NOMO-1 treated with DMSO at 0.1 percent for 48 hours (cell line): ENCODE measurements around the gene CAMK1D.
"Not testable (repeated sequence)": the region's sequence is repeated elsewhere in the genome, so short reads cannot be mapped to it uniquely, and the experiment has no call there.

ENCODE experiments used
- DNase-seq: peaks from one replicate; lab custom pipeline; 2025; ENCODE audit not compliant: unreplicated experiment; lab: John Stamatoyannopoulos, UW

The CAMK1D gene

DNA sequence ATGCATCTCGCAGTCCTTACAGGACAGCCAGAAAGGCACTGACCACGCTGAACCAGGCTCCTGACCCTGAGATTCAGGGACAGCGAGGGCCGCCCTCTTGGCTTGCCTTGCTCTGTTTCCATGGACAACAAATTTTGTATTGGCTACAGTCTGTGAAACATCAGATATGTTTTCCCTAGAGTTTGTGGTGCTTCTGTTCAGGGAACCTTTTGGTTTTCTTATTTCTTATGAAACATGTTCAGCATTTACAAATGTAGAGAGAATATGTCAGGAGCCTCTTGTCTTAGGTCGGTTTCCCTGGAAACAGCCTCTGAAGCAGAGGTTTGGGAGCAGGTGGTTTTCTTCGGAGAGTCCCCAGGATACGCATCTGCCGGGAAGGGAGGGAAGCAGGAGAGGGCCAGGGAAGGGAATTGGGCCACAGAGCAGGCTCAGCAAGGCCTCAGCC, 392.0 kb downstream of the CAMK1D start:
- DNase-seq, result no peak

DNA sequence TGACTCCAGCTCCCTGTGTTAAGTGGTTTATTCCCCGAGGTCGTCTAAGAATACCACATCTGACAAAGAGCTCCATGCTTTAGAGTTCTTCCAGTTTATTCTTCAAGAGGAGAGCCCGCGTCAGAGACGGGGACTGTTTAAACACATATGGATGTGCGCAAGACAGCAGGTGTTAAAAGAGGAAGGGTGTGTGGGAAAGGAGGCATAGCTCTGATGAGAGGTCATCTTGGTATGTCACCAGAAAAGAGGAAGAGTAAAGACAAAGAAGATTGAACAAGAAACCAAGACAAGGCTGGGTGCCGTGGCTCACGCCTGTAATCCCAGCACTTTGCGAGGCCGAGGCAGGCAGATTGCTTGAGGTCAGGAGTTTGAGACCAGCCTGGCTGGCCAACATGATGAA, 393.4 kb downstream of the CAMK1D start:
- DNase-seq, result peak; percentile 86

DNA sequence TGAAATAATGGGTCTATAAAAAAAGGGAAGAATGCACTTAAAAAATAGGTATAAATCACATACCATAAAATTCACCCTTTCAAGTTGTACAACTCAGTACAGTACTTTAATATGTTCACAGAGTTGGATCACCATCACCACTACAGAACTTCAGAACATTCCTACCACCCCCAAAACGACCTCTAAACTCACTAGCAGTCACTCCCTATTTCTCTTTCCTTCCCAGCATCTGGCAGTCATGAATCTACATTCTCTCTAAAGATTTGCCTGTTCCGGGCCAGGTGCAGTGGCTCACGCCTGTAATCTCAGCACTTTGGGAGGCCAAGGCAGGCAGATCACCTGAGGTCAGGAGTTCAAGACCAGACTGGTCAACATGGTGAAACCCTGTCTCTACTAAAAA, 394.1 kb downstream of the CAMK1D start:
- DNase-seq, result not testable (repeated sequence)

DNA sequence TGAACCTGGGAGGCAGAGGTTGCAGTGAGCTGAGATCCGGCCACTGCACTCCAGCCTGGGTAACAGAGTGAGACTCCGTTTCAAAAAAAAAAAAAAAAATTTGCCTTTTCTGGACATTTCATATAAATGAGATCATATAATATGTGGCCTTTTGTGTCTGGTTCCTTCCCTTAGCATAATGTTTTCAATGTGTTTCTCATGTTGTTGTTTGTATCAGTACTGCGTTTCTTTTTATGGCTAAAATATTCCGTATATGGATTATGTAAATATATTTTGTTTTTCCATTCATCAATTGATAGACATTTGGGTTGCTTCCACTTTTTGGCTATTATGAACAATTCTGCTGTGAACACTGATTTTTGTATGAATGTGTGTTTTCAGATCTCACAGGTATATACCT, 394.6 kb downstream of the CAMK1D start:
- no peak for DNase-seq

DNA sequence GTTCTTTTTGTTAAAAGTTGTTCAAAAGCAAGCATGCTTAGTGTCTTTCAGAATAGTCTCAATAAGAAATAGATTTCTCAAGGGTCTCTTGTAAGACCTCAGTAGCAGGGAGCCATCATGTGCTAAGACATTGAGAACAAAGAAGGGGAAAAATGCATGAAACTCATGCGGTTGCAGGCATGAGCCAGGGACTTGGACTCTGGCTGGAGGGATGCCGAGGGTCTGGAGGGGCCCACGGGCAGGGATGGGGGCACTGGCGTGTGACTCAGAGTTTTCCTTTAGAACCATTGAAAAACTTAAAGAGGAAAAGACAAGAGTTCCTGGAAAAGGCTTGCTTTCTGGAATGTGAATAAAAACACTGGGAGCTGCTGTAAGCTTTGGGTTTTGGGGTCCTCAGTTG, 398.8 kb downstream of the CAMK1D start:
- no peak for DNase-seq

DNA sequence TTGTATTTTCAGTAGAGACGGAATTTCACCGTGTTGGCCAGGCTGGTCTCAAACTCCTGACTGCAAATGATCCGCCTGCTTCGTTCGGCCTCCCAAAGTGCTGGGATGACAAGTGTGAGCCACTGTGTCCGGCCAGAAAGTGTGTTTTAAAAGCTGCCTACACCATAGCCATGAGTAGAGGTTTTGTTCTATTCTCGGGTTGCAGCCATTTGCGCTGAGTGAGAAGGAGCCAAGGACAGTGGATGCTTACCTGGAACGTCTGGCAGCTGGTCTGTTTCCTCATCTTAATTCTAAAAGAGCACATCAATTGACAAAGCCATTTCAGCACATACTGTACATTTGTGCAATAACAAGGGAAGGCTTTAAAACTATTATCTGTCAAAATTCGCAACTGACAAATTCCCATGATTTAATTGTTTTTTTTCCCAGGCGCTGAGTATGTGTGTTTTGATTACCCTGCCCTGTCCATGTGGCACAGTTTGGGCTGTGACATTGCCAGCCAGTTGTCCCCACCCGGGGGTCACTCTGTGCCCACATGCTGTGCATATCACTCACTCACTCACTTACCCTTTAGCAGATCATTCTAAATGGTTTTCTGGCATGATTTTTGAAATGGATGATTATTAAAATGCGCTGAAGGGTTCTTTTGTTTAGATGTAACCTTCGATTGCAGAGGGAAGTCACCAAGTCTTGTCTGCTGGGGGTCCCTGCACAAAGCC, 400.6 kb downstream of the CAMK1D start:
- no peak for DNase-seq

DNA sequence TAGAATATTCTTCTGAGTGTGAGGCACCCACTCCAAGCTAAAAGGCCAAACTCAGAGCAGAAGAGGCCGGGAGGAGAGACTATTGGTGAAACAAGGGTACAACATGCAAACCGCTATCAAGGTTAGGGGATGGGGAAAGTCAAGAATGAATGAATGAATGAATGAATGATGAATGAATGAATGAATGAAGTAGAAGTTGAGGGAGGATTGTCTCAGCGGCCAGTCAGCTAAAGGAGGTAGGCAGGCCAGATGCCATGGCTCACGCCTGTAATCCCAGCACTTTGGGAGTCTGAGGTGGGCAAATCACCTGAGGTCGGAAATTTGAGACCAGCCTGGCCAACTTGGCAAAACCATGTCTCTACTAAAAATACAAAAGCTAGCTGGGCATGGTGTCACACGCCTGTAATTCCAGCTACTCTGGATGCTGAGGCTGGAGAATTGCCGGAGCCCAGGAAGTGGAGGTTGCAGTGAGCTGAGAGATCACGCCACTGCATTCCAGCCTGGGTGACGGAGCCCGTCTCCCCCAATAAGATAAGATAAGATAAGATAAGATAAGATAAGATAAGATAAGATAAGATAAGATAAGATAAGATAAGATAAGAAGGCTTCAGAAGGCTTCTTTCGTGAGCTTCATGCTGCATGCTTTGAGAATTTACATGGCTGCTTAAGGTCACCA, 401.3 kb downstream of the CAMK1D start:
- DNase-seq, result no peak

DNA sequence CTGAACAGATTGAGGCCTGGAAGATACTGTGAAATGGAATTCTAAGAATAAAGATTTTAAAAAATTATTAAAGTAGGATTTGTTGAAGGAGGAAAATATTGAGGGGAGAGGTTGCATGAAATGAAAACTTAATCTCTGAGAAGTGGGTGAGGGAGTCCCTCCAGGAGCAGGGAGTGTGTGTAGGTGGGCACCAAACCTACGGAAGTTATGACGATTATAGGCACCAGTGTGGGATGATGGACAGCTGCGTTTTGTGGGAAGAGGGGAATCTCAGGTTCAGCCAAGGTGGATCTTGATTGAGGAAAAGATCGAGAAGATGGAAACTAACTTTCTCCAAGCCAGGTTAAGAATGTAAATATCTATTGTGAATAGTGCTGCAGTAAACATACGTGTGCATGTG, 405.7 kb downstream of the CAMK1D start:
- no peak for DNase-seq

DNA sequence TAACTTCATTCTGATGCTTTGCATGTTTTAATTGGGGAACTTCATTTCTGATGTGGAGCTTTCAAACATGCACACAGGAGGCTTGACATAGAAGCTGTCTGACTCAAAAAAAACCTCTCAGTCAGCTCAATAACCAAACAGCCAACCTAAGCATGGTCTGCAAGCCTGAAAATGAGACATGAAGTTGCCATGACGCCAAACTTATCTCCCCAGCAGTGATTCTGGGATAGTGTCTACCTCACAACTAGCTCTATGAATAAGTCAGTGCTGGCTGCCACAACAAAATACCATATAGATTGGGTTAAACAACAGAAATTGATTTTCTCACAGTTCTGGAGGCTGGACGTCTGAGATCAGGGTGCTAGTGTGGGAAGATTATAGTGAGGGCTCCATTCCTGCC, 408.0 kb downstream of the CAMK1D start:
- no peak for DNase-seq

DNA sequence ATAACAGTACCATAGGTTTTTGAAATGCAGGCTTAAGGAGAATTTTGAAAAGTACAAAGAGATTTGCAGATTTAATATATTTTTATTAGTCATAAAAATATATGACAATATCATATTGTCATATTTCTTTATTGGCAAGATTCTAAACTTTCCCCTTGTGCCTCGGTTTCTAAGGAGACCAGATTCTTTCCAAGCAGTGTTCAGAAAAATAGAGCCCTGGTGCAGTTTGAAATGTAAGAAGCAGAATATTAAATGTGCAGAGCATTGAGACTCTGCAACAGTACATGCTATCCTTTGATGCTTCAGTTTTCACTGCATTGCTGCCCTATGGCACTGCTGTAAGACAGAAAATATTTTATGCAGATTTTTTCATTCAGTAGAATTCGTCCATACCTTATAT, 408.9 kb downstream of the CAMK1D start:
- no peak for DNase-seq

DNA sequence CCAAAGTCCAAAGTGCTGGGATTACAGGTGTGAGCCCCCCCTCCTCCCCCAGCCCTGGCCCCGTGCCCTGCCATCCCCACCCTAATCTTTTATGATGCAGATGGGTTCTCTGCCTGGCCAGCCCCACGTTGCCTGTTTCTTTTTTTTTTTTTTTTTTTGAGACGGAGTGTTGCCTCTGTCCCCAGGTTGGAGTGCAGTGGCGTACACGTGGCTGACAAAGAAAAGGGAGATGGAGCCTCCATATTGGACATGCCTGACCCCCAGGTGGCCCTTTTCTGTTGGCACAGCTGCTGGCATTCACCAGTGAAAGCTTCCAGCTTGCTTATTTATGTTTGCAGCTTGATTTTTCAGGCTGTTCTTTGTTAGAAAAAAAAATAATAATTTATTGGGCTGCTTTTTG, 416.9 kb downstream of the CAMK1D start:
- no peak for DNase-seq

DNA sequence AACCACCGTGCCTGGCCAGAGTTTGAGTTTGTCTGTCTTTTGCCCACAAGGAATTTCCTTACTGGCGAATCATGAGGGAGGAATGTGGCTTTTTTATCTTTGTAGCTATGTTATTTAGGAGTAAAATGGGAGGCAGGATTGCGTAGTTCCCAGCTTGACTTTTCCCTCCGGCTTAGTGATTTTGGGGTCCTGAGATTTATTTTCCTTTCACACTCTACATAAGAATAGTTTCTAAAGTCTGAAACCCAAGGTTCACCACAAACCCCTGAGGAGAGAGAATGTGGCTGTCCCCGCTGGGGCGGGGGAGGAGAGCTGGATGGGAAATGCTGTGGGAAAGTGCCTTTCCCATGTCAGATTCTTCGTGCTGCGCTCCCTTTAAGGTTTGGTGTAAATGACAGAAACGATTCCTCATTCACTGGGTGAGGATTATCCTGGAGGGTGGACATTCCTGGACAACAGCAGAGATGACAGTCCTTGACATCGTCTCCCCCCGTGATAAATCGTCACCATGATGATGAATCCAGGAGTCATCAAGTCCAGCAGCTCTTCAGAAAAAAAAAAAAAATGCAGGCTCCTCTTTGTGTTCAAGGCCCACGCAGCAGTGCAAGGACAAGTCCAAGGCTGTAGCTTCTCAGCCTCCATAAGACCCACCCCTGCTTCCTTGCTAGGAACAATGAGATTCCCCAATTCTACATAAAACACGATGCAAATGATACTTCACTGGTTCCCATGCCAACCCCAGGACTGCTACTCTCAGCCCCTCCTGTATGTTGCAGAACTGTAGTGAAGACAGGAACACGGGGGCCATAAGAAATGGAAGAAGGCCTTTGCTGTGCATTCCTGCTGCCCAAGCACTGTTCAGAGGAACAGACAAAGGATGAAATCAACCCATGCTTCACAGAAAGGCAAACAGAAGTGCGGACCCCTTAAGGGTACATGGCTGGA, 419.1 kb downstream of the CAMK1D start:
- no peak for DNase-seq

DNA sequence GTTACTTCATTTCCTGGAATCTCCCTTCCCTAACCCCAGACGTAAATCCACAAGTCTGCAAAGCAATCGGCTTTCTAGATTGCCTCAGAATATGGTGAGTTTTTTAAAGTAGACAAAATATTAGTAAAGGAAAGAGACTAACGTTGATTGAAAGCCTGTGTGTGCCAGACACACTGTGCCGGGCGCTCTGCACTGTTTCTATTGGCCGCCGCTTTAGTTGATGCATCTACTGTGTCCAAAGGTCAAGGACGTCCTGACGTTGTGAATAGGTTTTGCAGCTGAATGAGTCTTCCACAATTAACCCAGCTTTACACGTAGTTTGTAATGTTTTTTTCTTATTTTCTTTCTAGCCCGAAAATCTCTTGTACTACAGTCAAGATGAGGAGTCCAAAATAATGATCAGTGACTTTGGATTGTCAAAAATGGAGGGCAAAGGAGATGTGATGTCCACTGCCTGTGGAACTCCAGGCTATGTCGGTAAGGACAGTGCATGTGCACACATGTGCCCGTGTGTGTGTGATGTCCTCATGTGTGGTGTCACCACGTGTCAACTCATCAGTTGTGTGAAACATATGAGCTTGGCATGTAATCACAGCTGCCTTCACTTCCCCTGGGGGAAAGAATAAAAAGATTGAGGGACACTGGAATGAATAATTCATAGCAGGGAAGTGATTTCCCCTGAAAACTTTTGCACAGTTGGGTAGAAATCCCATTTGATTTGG, 420.1 kb downstream of the CAMK1D start:
- no peak for DNase-seq

DNA sequence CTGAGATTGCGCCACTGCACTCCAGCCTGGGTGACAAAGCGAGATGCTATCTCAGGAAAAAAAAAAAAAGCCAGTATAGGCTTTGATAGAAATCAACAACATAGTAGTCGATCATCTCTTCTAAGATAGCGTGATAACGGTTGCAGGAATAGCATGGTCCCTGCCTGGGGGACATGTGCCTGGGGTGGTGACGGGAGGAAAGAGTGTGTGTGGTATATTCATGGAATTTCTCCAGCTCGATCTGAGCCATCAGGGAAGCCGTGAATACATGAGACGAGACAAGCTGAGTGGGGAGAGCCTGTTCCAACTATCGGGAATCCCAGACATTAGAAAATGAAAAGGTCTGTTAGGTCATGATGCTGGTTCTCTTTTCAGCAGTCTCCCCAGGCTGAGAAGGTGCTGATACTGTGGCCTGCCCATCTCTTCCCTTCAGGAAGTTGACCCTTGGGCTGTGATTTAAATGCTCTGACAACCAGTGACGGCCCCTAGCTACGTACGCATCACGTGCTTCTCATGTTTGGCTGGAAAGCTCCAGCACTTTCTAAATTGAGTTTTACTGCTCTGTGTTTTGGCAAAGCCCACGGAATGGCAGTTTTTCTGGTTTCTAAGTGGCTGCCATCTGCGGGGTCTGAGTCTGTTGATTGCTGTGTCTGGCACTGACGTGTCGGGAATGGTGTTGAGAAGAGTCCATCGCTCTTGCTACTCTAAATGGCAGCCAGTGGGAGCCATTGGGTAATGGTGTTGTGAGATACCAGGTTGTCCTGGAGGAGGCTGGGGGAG, 422.8 kb downstream of the CAMK1D start:
- DNase-seq, result no peak

DNA sequence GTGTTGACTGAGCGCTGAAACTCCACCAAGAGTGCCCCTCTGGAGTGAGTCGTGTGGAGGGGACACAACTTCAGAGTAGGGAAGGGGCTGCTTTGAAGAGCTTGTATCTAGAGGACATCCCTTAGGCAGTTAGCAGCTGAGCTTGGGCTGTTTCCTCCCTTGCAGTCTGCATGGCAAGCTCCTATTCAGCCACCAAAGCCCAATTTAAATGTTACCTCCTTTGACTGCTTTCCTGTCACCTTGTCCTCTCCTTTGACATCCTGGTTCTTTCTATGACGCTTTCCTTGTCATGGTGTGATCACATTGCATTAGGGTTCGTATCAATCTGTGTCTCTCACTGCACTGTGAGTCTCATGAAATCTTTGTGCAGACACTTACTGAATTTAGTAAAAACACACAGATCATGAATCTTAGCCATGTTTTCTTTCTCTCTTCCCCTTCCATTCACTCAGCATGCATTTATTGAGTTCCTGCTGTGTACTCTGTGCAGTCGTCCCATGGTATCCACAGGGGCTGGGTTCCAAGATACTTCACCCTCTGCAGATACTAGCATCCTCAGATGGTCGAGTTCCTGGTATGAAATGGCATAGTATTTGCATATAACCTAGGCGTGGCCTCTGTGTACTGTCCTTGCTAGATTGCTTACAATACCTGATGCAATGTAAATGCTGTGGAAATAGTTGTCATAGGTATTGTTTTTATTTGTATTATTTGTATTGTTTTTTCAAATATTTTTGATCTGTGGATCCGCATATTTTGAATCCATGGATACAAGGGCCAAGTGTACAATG, 423.6 kb downstream of the CAMK1D start:
- DNase-seq, result no peak

DNA sequence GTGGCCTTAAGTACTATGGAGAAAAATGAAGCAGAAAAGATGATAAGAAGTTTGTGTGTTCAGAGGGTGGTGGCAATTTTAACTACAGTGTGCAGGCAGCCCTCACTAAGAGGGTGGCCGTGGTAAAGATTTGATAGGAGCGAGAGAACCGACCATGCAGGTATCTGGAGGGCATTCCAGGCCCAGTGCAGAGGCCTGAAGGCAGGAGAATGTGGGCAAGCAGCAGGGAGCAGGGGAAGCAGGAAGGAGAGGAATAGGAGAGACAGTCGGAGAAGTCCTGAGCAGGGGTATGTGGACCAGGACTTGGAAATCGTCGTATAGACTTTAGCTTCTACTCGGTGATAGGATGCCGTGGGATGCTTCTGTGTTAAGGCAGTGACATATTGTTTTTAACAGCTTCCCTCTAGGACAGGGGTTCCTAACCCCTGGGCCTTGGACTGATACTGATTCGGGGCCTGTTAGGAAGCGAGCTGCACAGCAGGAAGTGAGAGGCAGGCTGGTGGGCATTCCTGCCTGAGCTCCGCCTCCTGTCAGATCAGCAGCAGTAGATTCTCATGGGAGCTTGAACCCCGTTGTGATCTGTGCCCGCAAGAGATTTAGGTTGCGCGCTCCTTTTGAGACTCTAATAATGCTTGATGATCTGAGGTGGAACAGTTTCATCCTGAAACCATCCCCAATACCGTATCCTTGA, 425.0 kb downstream of the CAMK1D start:
- DNase-seq, result no peak

DNA sequence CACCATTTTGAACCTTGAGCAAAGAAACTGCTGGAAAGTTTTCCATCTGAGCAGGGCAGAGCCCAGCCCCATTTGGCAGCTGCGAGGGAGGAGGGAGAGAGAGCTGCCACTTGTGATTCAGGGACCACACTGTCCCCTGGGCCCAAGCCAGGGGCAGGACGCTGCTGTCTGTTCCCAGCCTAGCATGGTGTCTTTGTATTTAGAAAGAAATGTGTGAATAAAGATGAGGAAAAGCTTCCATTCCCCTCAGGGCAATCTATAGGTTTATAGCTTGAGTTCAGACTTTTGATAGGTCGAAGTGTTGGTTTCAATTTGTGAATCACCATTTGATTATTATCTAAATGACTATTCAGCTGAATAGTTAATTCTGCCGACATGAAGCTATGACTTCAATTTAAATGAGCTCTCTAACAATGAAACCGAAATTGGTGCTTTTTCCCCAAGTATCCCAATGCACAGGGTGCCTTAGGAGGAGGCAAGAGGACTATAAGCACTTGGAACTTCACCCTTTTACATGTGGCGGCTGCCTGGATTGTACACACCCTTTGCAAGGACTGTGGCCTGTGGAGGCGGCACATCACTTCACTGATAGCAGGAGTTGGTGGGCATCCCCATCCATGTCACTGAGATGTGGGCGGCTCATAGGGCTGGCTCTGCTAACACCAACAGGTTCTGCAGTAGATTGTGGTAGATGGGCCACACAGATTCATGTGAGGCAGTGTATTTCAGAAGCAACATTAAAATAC, 428.7 kb downstream of the CAMK1D start:
- no peak for DNase-seq
